Neutrophil (primary cell): ENCODE data around the gene UFSP2.

Experiments used
- H3K27ac ChIP-seq: fragments of 200-600 bp; sonication (generic); 2 replicates; pipeline ENCODE4 v1.5.1; 2016; ENCODE audit warnings: mild to moderate bottlenecking, moderate library complexity
- H3K27me3 ChIP-seq: fragments of 200-600 bp; sonication (generic); 2 replicates; pipeline ENCODE4 v1.6.0; 2016; ENCODE audit warnings: mild to moderate bottlenecking
- H3K36me3 ChIP-seq: fragments of 200-600 bp; sonication (generic); 2 replicates; pipeline ENCODE4 v1.5.1; 2017
- H3K4me1 ChIP-seq, 2 experiments: fragments of 200-600 bp in 1 of 2; sonication (generic) in 1 of 2; 1 replicate in 1 of 2; 2 replicates in 1 of 2; pipeline versions ENCODE4 v1.5.1 to v1.6.1; 2013 to 2016; ENCODE audit warnings: low read depth in 1 of 2, low read length in 1 of 2, mild to moderate bottlenecking in 1 of 2, moderate library complexity in 1 of 2; ENCODE audit not compliant: control insufficient read depth in 1 of 2, insufficient read depth in 1 of 2
- H3K4me3 ChIP-seq, 2 experiments: fragments of 200-600 bp in 1 of 2; sonication (generic) in 1 of 2; 1 replicate in 1 of 2; 2 replicates in 1 of 2; pipeline ENCODE4 v1.5.1; 2013 to 2016; ENCODE audit warnings: low read depth in 1 of 2, low read length in 1 of 2, mild to moderate bottlenecking in 1 of 2, moderate library complexity in 1 of 2
- H3K9me3 ChIP-seq: fragments of 200-600 bp; sonication (generic); 2 replicates; pipeline ENCODE4 v1.5.1; 2016
- TF ChIP-seq, protein P1 (sequence below): fragments of 200-600 bp; sonication (generic); IDR thresholded peaks from 2 replicates; pipeline ENCODE4 v1.5.1; 2016; ENCODE audit warnings: antibody characterized with exemption

UFSP2 gene

GRCh38 chr4:185470501-185471195 lies 44.9 kb upstream of the UFSP2 start:
- Histone ChIP-seq H3K27ac (peak overlapping the region; percentile 33), H3K27me3 (peaks cover 97% of the 10 kb centered on the region)
- TF ChIP-seq, protein P1, sequence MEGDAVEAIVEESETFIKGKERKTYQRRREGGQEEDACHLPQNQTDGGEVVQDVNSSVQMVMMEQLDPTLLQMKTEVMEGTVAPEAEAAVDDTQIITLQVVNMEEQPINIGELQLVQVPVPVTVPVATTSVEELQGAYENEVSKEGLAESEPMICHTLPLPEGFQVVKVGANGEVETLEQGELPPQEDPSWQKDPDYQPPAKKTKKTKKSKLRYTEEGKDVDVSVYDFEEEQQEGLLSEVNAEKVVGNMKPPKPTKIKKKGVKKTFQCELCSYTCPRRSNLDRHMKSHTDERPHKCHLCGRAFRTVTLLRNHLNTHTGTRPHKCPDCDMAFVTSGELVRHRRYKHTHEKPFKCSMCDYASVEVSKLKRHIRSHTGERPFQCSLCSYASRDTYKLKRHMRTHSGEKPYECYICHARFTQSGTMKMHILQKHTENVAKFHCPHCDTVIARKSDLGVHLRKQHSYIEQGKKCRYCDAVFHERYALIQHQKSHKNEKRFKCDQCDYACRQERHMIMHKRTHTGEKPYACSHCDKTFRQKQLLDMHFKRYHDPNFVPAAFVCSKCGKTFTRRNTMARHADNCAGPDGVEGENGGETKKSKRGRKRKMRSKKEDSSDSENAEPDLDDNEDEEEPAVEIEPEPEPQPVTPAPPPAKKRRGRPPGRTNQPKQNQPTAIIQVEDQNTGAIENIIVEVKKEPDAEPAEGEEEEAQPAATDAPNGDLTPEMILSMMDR = no peak

GRCh38 chr4:185469580-185470154 lies 43.9 kb upstream of the UFSP2 start:
- TF ChIP-seq, protein P1 = no peak

More at GRCh38 chr4:185470501-185471195, 44.9 kb upstream of the UFSP2 start:
- Histone ChIP-seq H3K4me3 (no peak overlapping the region), H3K36me3 (no peaks in the 10 kb centered on the region), H3K4me1 (peaks cover 8 to 17% of the 10 kb centered on the region in 2 experiments), H3K9me3 (no peaks in the 10 kb centered on the region)

GRCh38 chr4:185468999-185469398 lies 43.2 kb upstream of the UFSP2 start:
- H3K36me3 ChIP-seq = no peaks in the 10 kb centered on the region
- peaks cover 92% of the 10 kb centered on the region for H3K27me3 ChIP-seq
- H3K9me3 ChIP-seq = no peaks in the 10 kb centered on the region
- TF ChIP-seq, protein P1 = no peak
- no peak overlapping the region for H3K4me3 ChIP-seq
- H3K27ac ChIP-seq = no peak overlapping the region
- H3K4me1 ChIP-seq = peaks cover 8 to 17% of the 10 kb centered on the region in 2 experiments

More at GRCh38 chr4:185469580-185470154, 43.9 kb upstream of the UFSP2 start:
- H3K27me3 ChIP-seq = peaks cover 92% of the 10 kb centered on the region
- no peak overlapping the region for H3K4me3 ChIP-seq
- no peaks in the 10 kb centered on the region for H3K9me3 ChIP-seq
- peaks cover 8 to 17% of the 10 kb centered on the region in 2 experiments for H3K4me1 ChIP-seq
- no peaks in the 10 kb centered on the region for H3K36me3 ChIP-seq
- H3K27ac ChIP-seq = no peak overlapping the region

- Histone ChIP-seq H3K4me1 (peaks cover 8 to 17% of the 10 kb centered on the region in 2 experiments), H3K36me3 (no peaks in the 10 kb centered on the region), H3K27ac (no peak overlapping the region), H3K27me3 (peaks cover 92% of the 10 kb centered on the region), H3K9me3 (no peaks in the 10 kb centered on the region), H3K4me3 (no peak overlapping the region)
- TF ChIP-seq, protein P1 = no peak
Measured at GRCh38 chr4:185467991-185468390, 42.2 kb upstream of the UFSP2 start.

DNA sequence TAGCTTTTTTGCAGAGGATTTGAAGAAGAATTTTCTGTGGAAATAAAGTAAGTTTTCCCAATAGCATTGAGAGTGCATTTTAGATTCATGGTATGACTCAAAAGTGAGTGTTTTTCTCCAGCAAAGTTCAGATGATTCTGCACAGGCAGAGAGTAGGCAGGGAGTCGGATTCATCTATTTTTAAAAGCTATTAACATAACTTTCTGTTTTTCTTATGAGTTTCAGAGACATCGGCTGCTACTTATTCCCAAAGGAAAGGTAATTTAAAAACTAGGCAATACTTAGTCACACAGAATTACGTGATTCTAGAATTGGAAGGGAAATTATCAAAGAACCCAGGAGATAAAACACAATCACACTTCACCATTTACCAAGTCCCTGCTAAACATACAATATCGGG lies 41.3 kb upstream of the UFSP2 start:
- H3K9me3 ChIP-seq = no peaks in the 10 kb centered on the region
- H3K36me3 ChIP-seq = no peaks in the 10 kb centered on the region
- no peak overlapping the region for H3K27ac ChIP-seq
- H3K4me3 ChIP-seq = no peak overlapping the region
- peaks cover 89% of the 10 kb centered on the region for H3K27me3 ChIP-seq
- TF ChIP-seq, protein P1 = no peak
- H3K4me1 ChIP-seq = peaks cover 7 to 14% of the 10 kb centered on the region in 2 experiments
